GM18505 (cell line): ENCODE results near the gene HBA1.
"Not testable (repeated sequence)": the region's sequence is repeated elsewhere in the genome, so short reads cannot be mapped to it uniquely, and the experiment has no call there.

Experiments used
- ATAC-seq: cut with Tn5 transposase; IDR thresholded peaks from one replicate; pipeline ENCODE4 v1.9.1; 2021; ENCODE audit not compliant: unreplicated experiment
- POLR2A ChIP-seq: IDR thresholded peaks from 4 replicates; pipeline ENCODE4 v1.6.1; 2011; ENCODE audit warnings: borderline replicate concordance; ENCODE audit not compliant: insufficient read depth, insufficient read length; ENCODE audit errors: extremely low read depth

HBA1 gene

GRCh38 chr16:152141-153128, 24.0 kb upstream of the HBA1 start, which contains the start of gene HBZ:
Gene HBZ (plus strand): TSS chr16:152644. CDS start chr16:152910, 266 bp downstream.
- ATAC-seq = no peak
- no peak for TF ChIP-seq POLR2A

- not testable (repeated sequence) for ATAC-seq
These were observed 23.4 kb upstream of the HBA1 start for GRCh38 chr16:153129-153521.

- ATAC-seq = not testable (repeated sequence)
These were observed 22.8 kb upstream of the HBA1 start for GRCh38 chr16:153550-154216.

GRCh38 chr16:154217-155030, 22.1 kb upstream of the HBA1 start:
- TF ChIP-seq POLR2A = no peak
- ATAC-seq = no peak

- no peak for ATAC-seq
- no peak for TF ChIP-seq POLR2A
These were observed 21.5 kb upstream of the HBA1 start for GRCh38 chr16:155031-155398.

GRCh38 chr16:159136-159849, 17.2 kb upstream of the HBA1 start:
- ATAC-seq = no peak
- no peak for TF ChIP-seq POLR2A

GRCh38 chr16:160242-160641, 16.2 kb upstream of the HBA1 start:
- ATAC-seq = not testable (repeated sequence)

- no peak for ATAC-seq
- TF ChIP-seq POLR2A = no peak
These were observed 15.7 kb upstream of the HBA1 start for GRCh38 chr16:160691-161190.

GRCh38 chr16:162271-162991, 14.0 kb upstream of the HBA1 start:
- no peak for TF ChIP-seq POLR2A
- ATAC-seq = no peak

- ATAC-seq = not testable (repeated sequence)
These were observed 13.3 kb upstream of the HBA1 start for GRCh38 chr16:163139-163538.

- not testable (repeated sequence) for ATAC-seq
These were observed 12.8 kb upstream of the HBA1 start for GRCh38 chr16:163696-164095.

- not testable (repeated sequence) for ATAC-seq
These were observed 12.2 kb upstream of the HBA1 start for GRCh38 chr16:164134-164823.
